ENCODE results near the gene ERVFRD-1. TPM values are rescaled to one million over a fixed set of nuclear protein-coding genes. Genes with fewer than 3 reads are reported as not detected.

ERVFRD-1 gene
- total and polyA plus RNA-seq, 2 donors (not counting 3 experiments of a cell fraction or from before 2014, with no cell fraction given), result not detected

DNA sequence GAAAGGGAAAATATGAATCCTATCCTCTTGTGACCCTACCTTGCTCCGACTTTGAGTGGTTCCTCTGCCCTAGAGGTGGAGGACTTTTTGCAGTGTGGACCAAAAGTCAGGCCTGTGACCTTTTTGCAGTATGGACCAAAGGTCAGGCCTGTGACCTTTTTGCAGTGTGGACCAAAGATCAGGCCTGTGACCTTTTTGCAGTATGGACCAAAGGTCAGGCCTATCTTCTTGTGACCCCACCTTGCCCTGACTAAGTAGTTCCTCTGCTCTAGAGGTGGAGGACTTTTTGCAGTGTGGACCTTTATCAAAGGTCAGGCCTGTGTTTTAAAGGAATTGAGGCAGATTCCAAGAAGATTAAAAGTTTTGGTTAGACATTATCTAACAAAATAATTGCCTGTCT, 10.9 kb upstream of the ERVFRD-1 start:
- ChIA-PET CTCF (no interaction called here), POLR2A (no interaction called here)
- H3K79me2 ChIP-seq (ENCODE audit: control insufficient read depth, insufficient read depth, low read length), result peaks cover 60% of the 10 kb centered on the region
- H3K4me1 ChIP-seq (ENCODE audit: control insufficient read depth, extremely low read depth, insufficient read depth, low read length), result peaks cover 12% of the 10 kb centered on the region
- TF ChIP-seq FOS (IDR thresholded peaks at IDR 0.05; ENCODE audit: borderline replicate concordance, insufficient read depth, low read length) (no peak), POLR2A (IDR thresholded peaks at IDR 0.05; ENCODE audit: low read depth, low read length) (no peak), MYC (IDR thresholded peaks at IDR 0.05; ENCODE audit: low read depth, low read length) (no peak), JUN (IDR thresholded peaks at IDR 0.05; ENCODE audit: borderline replicate concordance, insufficient read depth, insufficient read length, low read depth) (no peak), EZH2 (IDR thresholded peaks at IDR 0.05; ENCODE audit: borderline replicate concordance, low read depth, low read length, severe bottlenecking) (no peak), POLR2AphosphoS5 (IDR thresholded peaks at IDR 0.05; ENCODE audit: insufficient read depth, low read depth, low read length) (no peak), GATA2 (IDR thresholded peaks at IDR 0.05; ENCODE audit: insufficient read depth, insufficient read length, low read depth, low read length) (no peak)
- TF ChIP-seq, protein P1, sequence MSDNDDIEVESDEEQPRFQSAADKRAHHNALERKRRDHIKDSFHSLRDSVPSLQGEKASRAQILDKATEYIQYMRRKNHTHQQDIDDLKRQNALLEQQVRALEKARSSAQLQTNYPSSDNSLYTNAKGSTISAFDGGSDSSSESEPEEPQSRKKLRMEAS (IDR thresholded peaks at IDR 0.05; ENCODE audit: insufficient read depth, insufficient read length), result no peak
- TF ChIP-seq, protein P2, sequence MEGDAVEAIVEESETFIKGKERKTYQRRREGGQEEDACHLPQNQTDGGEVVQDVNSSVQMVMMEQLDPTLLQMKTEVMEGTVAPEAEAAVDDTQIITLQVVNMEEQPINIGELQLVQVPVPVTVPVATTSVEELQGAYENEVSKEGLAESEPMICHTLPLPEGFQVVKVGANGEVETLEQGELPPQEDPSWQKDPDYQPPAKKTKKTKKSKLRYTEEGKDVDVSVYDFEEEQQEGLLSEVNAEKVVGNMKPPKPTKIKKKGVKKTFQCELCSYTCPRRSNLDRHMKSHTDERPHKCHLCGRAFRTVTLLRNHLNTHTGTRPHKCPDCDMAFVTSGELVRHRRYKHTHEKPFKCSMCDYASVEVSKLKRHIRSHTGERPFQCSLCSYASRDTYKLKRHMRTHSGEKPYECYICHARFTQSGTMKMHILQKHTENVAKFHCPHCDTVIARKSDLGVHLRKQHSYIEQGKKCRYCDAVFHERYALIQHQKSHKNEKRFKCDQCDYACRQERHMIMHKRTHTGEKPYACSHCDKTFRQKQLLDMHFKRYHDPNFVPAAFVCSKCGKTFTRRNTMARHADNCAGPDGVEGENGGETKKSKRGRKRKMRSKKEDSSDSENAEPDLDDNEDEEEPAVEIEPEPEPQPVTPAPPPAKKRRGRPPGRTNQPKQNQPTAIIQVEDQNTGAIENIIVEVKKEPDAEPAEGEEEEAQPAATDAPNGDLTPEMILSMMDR (IDR thresholded peaks at IDR 0.05; ENCODE audit: extremely low read depth in 1 of 2, insufficient read depth in 1 of 2, low read depth in 1 of 2, low read length in 2 of 2), result no peak
- no TSS peak for BruUV-seq (replicated peaks)
- H2AFZ ChIP-seq (ENCODE audit: low read depth, low read length), result no peak overlapping the region
- no peaks in the 10 kb centered on the region for H4K20me1 ChIP-seq (replicated peaks; ENCODE audit: control insufficient read depth, extremely low read depth, insufficient read depth, low read length)
- no peak overlapping the region for H3K4me2 ChIP-seq (ENCODE audit: insufficient read depth, low read length)
- no peaks in the 10 kb centered on the region for H3K27me3 ChIP-seq (ENCODE audit: control insufficient read depth in 2 of 2, insufficient read depth in 2 of 2, low read length in 2 of 2)
- no peak for FAIRE-seq
- H3K9me3 ChIP-seq (replicated peaks; ENCODE audit: control insufficient read depth, insufficient read depth, low read length), result no peaks in the 10 kb centered on the region
- dilution Hi-C loops (cut with MboI; ENCODE audit: extremely low pct_ligation_motif_present, low sequenced_read_pairs), result no loop called here
- intact Hi-C loops (cut with micrococcal nuclease), result no loop called here
- H3K36me3 ChIP-seq (ENCODE audit: control insufficient read depth in 2 of 2, extremely low read depth in 1 of 2, insufficient read depth in 2 of 2, low read length in 2 of 2), result no peaks in the 10 kb centered on the region
- H3K9me1 ChIP-seq (replicated peaks; ENCODE audit: control insufficient read depth, extremely low read depth, insufficient read depth, low read length), result no peaks in the 10 kb centered on the region
- H3K27ac ChIP-seq (ENCODE audit: insufficient read depth, low read depth, low read length), result no peak overlapping the region
- no peak overlapping the region for H3K4me3 ChIP-seq (replicated peaks in 1 of 3; ENCODE audit: insufficient read depth in 1 of 3, low read depth in 1 of 3, low read length in 3 of 3)
- DNase-seq (ENCODE audit: low read depth, low spot score), result no peak
- no peak overlapping the region for H3K9ac ChIP-seq (replicated peaks; ENCODE audit: extremely low read depth, insufficient read depth, low read length)
